Measurements from ENCODE around the gene RBM20. TPM values are rescaled to one million over a fixed set of nuclear protein-coding genes. Genes with fewer than 3 reads are reported as not detected.

RBM20 gene
- total RNA-seq, 4 donors from 2014 or later: 0.24 to 3.5 (median 1.8) TPM

DNA sequence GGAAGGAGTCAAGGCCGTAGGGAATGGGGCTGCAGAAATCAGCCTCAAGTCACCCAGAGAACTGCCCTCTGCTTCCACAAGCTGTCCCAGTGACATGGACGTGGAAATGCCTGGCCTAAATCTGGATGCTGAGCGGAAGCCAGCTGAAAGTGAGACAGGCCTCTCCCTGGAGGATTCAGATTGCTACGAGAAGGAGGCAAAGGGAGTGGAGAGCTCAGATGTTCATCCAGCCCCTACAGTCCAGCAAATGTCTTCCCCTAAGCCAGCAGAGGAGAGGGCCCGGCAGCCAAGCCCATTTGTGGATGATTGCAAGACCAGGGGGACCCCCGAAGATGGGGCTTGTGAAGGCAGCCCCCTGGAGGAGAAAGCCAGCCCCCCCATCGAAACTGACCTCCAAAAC lies 177.4 kb downstream of the RBM20 start:
- TF ChIP-seq, protein P1, sequence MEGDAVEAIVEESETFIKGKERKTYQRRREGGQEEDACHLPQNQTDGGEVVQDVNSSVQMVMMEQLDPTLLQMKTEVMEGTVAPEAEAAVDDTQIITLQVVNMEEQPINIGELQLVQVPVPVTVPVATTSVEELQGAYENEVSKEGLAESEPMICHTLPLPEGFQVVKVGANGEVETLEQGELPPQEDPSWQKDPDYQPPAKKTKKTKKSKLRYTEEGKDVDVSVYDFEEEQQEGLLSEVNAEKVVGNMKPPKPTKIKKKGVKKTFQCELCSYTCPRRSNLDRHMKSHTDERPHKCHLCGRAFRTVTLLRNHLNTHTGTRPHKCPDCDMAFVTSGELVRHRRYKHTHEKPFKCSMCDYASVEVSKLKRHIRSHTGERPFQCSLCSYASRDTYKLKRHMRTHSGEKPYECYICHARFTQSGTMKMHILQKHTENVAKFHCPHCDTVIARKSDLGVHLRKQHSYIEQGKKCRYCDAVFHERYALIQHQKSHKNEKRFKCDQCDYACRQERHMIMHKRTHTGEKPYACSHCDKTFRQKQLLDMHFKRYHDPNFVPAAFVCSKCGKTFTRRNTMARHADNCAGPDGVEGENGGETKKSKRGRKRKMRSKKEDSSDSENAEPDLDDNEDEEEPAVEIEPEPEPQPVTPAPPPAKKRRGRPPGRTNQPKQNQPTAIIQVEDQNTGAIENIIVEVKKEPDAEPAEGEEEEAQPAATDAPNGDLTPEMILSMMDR (IDR thresholded peaks at IDR 0.05): no peak
- no peak for DNase-seq (ENCODE audit: low spot score)
- no peak for ATAC-seq (ENCODE audit: low FRiP score)

DNA sequence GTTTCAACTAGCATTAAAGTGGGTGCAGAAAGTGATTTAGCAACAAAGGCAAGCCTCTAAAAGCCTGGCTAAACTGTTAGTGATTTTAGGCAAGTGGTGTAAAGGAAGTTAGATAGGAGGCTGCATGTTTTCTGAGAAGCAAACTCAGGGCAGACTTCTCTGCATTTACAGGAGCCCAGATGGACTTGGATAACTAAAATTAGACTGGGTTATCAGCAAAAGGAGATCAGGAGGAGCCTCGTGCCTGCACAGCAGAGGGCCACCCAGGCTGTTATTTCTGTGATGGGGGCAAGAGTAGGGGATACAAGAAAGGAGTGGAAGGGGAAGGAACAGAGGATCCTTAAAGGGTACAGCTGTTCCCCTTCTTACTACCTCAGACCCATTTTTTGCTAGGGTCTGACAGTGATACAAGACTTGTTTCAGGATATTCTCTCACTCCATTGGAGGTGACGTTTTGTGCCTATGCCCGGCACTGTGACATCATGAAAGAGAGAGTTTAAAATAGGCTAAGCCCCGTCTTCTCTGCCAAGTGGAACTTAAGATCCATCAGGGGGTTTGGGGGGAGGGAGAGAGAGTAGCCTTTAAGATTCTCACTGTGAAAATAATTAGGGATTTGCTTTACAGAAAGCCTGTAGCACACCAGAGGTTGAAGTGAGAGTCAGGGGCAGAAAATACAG lies 178.0 kb downstream of the RBM20 start:
- no peak for DNase-seq (ENCODE audit: low spot score)
- TF ChIP-seq, protein P1 (IDR thresholded peaks at IDR 0.05): no peak
- no peak for ATAC-seq (ENCODE audit: low FRiP score)

DNA sequence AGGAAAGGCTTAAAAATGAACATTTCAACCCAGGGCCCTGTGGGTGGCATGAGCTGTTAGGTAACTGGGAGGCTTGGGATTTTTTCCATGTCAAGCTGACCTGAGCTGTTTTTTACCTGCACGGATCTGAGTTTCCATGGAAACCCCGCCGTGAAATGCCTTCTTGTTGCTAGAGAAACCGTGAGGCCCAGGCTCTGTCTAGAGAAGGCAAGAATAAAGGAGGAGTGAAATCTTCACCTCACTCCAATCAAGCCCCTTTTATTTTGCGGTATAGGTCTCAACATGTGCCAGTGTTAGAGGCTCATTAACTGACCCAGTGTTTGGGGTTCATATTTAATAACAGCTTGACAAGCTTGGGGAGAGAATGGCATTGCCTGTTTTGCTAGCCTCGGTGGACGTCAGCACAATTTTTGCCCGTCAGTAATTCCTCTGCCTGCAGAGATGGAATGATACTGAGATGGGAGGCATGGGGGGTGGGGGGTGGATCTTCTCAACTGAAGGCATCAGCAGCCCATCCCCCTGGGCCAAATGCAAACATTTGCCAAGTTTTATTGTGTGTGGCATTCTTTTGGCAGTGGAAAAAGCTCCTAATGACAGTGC lies 178.7 kb downstream of the RBM20 start:
- TF ChIP-seq, protein P1 (IDR thresholded peaks at IDR 0.05): no peak
- DNase-seq (ENCODE audit: low spot score) (no peak), ATAC-seq (ENCODE audit: low FRiP score) (no peak)

DNA sequence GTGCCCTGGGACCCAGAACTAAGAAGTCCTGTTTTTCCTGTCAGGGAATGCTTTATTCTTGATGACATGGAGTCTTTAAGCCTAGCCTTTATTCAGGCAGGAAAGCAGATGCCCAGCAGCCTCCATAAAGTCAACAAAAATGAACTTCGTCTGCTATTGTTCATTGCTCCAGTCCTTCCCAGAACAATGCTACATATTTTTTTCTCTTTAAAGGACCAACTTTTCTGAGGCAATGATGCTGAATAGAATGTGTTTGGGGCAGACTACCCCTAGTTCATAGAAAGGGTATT lies 180.0 kb downstream of the RBM20 start:
- TF ChIP-seq, protein P1 (IDR thresholded peaks at IDR 0.05): no peak
- DNase-seq (ENCODE audit: low spot score) (no peak), ATAC-seq (ENCODE audit: low FRiP score) (no peak)

DNA sequence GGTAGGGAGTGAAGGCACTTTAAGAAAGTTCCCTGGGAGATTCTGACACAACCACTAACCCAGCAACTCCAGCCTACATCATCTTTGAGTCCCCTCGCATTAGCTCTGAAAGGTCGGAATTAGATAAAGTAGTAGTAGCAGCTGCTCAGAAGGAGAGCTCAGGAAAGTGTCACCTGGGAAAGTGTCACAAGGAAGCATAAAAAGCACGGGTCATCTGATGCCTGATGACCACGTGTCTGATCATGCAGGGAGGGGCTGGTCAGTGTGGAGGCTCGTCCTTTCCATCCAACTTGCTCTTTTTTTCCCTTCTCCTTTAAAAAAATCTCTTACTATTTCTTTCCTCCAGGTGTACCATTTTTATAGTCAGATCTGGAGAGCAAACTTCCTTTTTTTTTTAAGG lies 180.5 kb downstream of the RBM20 start:
- TF ChIP-seq, protein P1 (IDR thresholded peaks at IDR 0.05): no peak
- no peak for DNase-seq (ENCODE audit: low spot score)
- no peak for ATAC-seq (ENCODE audit: low FRiP score)

DNA sequence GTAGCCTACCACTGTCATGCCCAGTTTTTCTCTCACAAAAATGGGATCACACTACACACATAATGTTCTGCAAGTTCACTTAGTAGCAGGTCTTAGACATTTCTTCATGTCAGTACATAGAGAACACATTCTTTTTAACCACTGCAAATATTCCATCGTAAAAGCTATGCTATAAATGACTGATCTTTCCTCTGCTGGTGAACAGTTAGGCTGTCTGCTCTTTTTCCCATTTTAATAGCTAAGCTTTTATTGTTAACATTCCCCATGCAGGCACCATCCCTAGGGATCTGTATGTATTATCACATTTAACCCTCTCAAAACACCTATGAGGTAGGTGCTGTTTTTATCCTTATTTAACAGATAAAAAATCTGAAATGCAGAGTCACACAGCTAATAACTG lies 181.4 kb downstream of the RBM20 start:
- DNase-seq (ENCODE audit: low spot score): no peak
- ATAC-seq (ENCODE audit: low FRiP score): no peak

More for the DNA sequence above, 181.4 kb downstream of the RBM20 start:
- TF ChIP-seq, protein P1 (IDR thresholded peaks at IDR 0.05): no peak
